Breast epithelium (tissue), 4 donors: Measurements from ENCODE around the gene HIVEP2. TPM values are rescaled to one million over a fixed set of nuclear protein-coding genes. Genes with fewer than 3 reads are reported as not detected.
A peak's percentile ranks its signal among the peaks of the same experiment; 100 is the strongest.

Experiments
- DNase-seq, 2 donors: peaks; one replicate each; pipeline ENCODE4 v3.0.0-alpha.2; 2019; ENCODE audit warnings: low spot score in 2 of 2
- H3K27ac ChIP-seq, 2 donors: fragments of 200-600 bp; sonication (generic) in 1 of 2; one replicate each; pipeline ENCODE4 v1.5.1; 2016 to 2019; ENCODE audit warnings: mild to moderate bottlenecking in 1 of 2
- H3K27me3 ChIP-seq, 2 donors: fragments of 200-600 bp; sonication (generic) in 1 of 2; one replicate each; pipeline versions ENCODE4 v1.5.1 to v1.6.0; 2017 to 2019; ENCODE audit warnings: control low read depth in 1 of 2, mild to moderate bottlenecking in 1 of 2
- H3K36me3 ChIP-seq: fragments of 200-600 bp; one replicate; pipeline ENCODE4 v1.5.1; 2019
- H3K4me1 ChIP-seq, 2 donors: fragments of 200-600 bp; sonication (generic); one replicate each; pipeline ENCODE4 v1.5.1; 2016 to 2019; ENCODE audit warnings: control low read depth in 1 of 2
- H3K4me3 ChIP-seq, 3 donors: fragments of 200-600 bp; sonication (generic); 1 replicate in 2 of 3; 2 replicates in 1 of 3; pipeline ENCODE4 v1.5.1; 2016 to 2019; ENCODE audit warnings: mild to moderate bottlenecking in 3 of 3, moderate library complexity in 2 of 3
- H3K9me3 ChIP-seq, 2 donors: fragments of 200-600 bp; sonication (generic) in 1 of 2; one replicate each; pipeline ENCODE4 v1.5.1; 2016 to 2019; ENCODE audit warnings: control low read depth in 1 of 2
- CTCF ChIP-seq, 3 donors: fragments of 450-650 bp; IDR thresholded peaks; one replicate each; pipeline ENCODE4 v1.5.1; 2016 to 2017; ENCODE audit warnings: antibody characterized with exemption in 3 of 3, mild to moderate bottlenecking in 3 of 3, moderate library complexity in 3 of 3
- POLR2A ChIP-seq: fragments of 450-650 bp; IDR thresholded peaks from one replicate; pipeline ENCODE4 v1.6.1; 2016; ENCODE audit warnings: antibody characterized with exemption, mild to moderate bottlenecking, moderate library complexity
- POLR2AphosphoS5 ChIP-seq, 3 donors: sonication (generic); formaldehyde crosslinking; IDR thresholded peaks; one replicate each; pipeline ENCODE4 v1.6.1; 2017; ENCODE audit warnings: antibody characterized with exemption in 3 of 3
- intact Hi-C: fragments of 100-400 bp; cut with DNase I; formaldehyde crosslinking; loops from one replicate; pipeline ENCODE4 v1.15.1; 2023; ENCODE audit warnings: low total_unique reads
- total RNA-seq, 3 donors: library from RNA; depleted of rRNA; stranded (reverse); fragments of >200 nt; gene quantifications; one replicate each; pipeline ENCODE4 v1.1.0, GENCODE V29; 2016

The HIVEP2 gene
- total RNA-seq, 3 donors from 2014 or later, result 20.6 to 25.0 (median 23.9) TPM

GRCh38 chr6:142842418-142843261 is 102.3 kb downstream of the HIVEP2 start:
- H3K4me1 ChIP-seq, result peaks cover 0 to 13% of the 10 kb centered on the region in 2 donors
- intact Hi-C loops, result no loop called here
- peak overlapping the region; percentile 7 to 47 (median 28) for H3K4me3 ChIP-seq
- TF ChIP-seq CTCF (IDR thresholded peaks at IDR 0.05), result no peak
- TF ChIP-seq POLR2A, result no peak
- no peak for TF ChIP-seq POLR2AphosphoS5 (IDR thresholded peaks at IDR 0.05)
- DNase-seq, result no peak
- no peaks in the 10 kb centered on the region for H3K9me3 ChIP-seq
- no peaks in the 10 kb centered on the region for H3K27me3 ChIP-seq
- H3K27ac ChIP-seq, result peak overlapping the region; percentile 53 to 70
- H3K36me3 ChIP-seq, result no peaks in the 10 kb centered on the region

DNA sequence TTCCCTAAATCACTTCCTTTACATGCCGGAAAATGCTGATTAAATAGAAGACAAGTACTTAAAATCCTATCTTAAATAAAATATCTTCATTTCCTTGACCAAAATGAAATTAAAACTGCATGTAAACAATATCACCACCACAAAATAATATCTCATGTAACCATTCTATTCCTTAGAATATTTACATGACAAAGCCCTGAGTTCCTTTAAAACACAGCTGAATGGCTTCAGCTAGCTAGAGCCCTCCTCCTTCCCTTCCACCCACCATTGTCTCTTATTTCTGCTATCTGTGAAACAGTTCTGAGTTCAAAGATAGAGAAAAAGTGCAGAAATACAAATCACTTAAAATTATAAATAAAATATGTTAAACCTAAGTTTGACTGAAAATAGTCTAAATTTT is 103.1 kb downstream of the HIVEP2 start:
- Histone ChIP-seq H3K4me1 (peaks cover 0 to 13% of the 10 kb centered on the region in 2 donors), H3K9me3 (no peaks in the 10 kb centered on the region), H3K36me3 (no peaks in the 10 kb centered on the region), H3K27ac (peak overlapping the region in 1 of 2 donors; percentile 70), H3K4me3 (peak overlapping the region in 1 of 3 donors; percentile 7), H3K27me3 (no peaks in the 10 kb centered on the region)
- no peak for DNase-seq
- intact Hi-C loops, result no loop called here
- TF ChIP-seq POLR2AphosphoS5 (IDR thresholded peaks at IDR 0.05) (no peak), POLR2A (no peak), CTCF (IDR thresholded peaks at IDR 0.05) (no peak)

DNA sequence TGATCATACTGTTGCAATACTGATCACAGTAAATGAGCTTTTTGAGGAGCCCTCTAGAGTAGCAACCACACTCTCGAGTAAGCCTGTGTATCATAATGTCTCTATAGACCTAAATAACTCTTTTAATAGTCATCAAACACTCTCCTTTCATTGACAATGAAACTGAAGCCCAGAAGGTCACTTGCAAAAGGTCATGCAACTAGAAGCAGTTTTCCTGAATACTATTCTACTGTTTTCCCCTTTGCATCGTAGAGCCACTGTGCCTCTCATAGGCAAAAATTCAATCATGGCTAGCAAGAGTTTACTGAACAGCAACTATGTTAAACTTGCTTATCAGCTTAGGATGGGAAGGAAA is 105.3 kb downstream of the HIVEP2 start:
- TF ChIP-seq CTCF (IDR thresholded peaks at IDR 0.05) (no peak), POLR2A (no peak), POLR2AphosphoS5 (IDR thresholded peaks at IDR 0.05) (no peak)
- Histone ChIP-seq H3K36me3 (no peaks in the 10 kb centered on the region), H3K4me1 (peaks cover 0 to 5% of the 10 kb centered on the region in 2 donors), H3K4me3 (no peak overlapping the region), H3K27me3 (no peaks in the 10 kb centered on the region), H3K27ac (no peak overlapping the region), H3K9me3 (no peaks in the 10 kb centered on the region)
- no peak for DNase-seq
- intact Hi-C loops, result no loop called here

DNA sequence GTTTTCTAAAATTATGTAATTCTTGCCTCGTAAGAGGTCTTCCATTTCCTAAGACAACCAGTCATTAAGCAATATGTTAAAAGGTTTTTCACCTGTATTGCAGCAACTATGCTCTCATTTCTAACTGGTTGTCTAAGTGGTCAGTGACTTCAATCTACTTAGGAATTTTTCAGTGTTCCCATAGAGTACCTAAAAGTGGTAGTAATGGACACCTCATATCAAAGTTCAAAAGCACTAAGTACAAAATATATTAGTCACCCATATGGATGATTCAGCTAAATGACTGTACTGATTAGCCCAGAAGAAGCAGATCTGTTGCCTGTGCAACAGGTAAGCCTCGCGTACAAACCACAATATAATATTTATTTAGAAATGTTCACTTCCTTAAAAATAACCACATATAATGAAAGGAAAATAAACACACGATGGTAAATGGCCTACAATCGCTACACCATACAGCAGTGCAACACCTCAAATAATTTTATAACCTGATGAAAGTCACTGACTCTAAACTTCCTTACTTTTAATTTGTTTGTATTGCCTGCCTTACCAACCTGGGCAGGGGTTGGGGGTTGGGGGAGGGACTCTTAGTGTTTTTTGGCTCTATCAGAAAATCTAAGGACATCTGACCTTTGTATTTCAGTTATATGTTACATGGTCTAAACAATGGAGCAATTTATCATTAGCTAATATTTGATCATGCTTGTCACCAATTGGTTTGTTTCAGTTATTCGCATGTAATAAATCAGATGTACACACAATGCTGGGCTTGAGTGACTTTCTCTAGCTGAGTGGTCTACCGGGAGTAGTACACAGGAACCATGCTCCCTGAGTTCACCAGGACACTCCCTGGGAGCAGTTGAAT is 105.9 kb downstream of the HIVEP2 start:
- Histone ChIP-seq H3K4me1 (no peaks in the 10 kb centered on the region), H3K4me3 (no peak overlapping the region), H3K27me3 (no peaks in the 10 kb centered on the region), H3K9me3 (no peaks in the 10 kb centered on the region), H3K36me3 (no peaks in the 10 kb centered on the region), H3K27ac (no peak overlapping the region)
- DNase-seq, result no peak
- intact Hi-C loops, result no loop called here
- no peak for TF ChIP-seq POLR2AphosphoS5 (IDR thresholded peaks at IDR 0.05)
- no peak for TF ChIP-seq POLR2A
- no peak for TF ChIP-seq CTCF (IDR thresholded peaks at IDR 0.05)
